A549 (cell line): ENCODE measurements around the gene VGF. TPM values are rescaled to one million over a fixed set of nuclear protein-coding genes. Genes with fewer than 3 reads are reported as not detected.
A peak's percentile ranks its signal among the peaks of the same experiment; 100 is the strongest.

Source experiments
- ATAC-seq, 2 experiments: fragments of 200-7000 bp in 1 of 2; fragments of >200 bp in 1 of 2; cut with Nextera tagmentation in 1 of 2; cut with Tn5 transposase in 1 of 2; 3 replicates each; pipeline versions ENCODE4 v1.8.0 to v1.9.1; 2018 to 2020; ENCODE audit warnings: mild to moderate bottlenecking in 1 of 2, moderate library complexity in 1 of 2
- CTCF ChIA-PET: fragments of 300-600 bp; sonication (Branson Sonifier 250); formaldehyde crosslinking; extraction: SDS; loops from one replicate; lab custom pipeline; 2021; ENCODE audit warnings: antibody characterized with exemption, inconsistent platforms; lab: Yijun Ruan, JAX
- POLR2A ChIA-PET: fragments of 350-600 bp; formaldehyde crosslinking; extraction: SDS; loops from one replicate; lab custom pipeline; 2021; ENCODE audit warnings: antibody characterized with exemption, inconsistent platforms; lab: Yijun Ruan, JAX
- DNase-seq, 2 experiments: peaks; one replicate each; pipeline versions ENCODE4 v3.0.0 to v3.0.0-alpha.2; 2011 to 2016; ENCODE audit warnings: low read depth in 1 of 2, low spot score in 1 of 2
- FAIRE-seq: peaks from 2 replicates; lab custom pipeline; 2011; peaks lifted over from hg19 to GRCh38; lab: Jason Lieb, UNC
- H3K27ac ChIP-seq, 2 experiments: fragments of >200 bp; sonication (Bioruptor Twin); formaldehyde crosslinking; 3 replicates each; pipeline ENCODE4 v1.5.1; 2016 to 2017
- H3K4me1 ChIP-seq: fragments of >200 bp; sonication (Bioruptor Twin); formaldehyde crosslinking; 3 replicates; pipeline ENCODE4 v1.6.1; 2016
- H3K4me2 ChIP-seq: fragments of >200 bp; sonication (Bioruptor Twin); formaldehyde crosslinking; 3 replicates; pipeline ENCODE4 v1.6.1; 2016
- H3K4me3 ChIP-seq: fragments of >200 bp; sonication (Bioruptor Twin); formaldehyde crosslinking; 3 replicates; pipeline ENCODE4 v1.5.1; 2016
- H3K9me3 ChIP-seq: fragments of >200 bp; sonication (Bioruptor Twin); formaldehyde crosslinking; 3 replicates; pipeline ENCODE4 v1.6.1; 2016
- CEBPB ChIP-seq, 2 experiments: fragments of >200 bp in 1 of 2; sonication (Bioruptor Twin) in 1 of 2; formaldehyde crosslinking in 1 of 2; IDR thresholded peaks; 2 replicates each; pipeline ENCODE4 v1.6.1; 2012 to 2016
- CHD2 ChIP-seq: fragments of 150-350 bp; IDR thresholded peaks from 2 replicates; pipeline ENCODE4 v1.6.1; 2014; ENCODE audit warnings: low read length; ENCODE audit not compliant: partially characterized antibody
- EHMT2 ChIP-seq: fragments of 200-600 bp; sonication (generic); IDR thresholded peaks from 2 replicates; pipeline ENCODE4 v1.6.1; 2016; ENCODE audit warnings: antibody characterized with exemption, low read depth, mild to moderate bottlenecking, moderate library complexity
- ELK1 ChIP-seq: fragments of 150-350 bp; IDR thresholded peaks from 2 replicates; pipeline ENCODE4 v1.6.1; 2014; ENCODE audit warnings: low read depth, mild to moderate bottlenecking, low read length
- EP300 ChIP-seq, 2 experiments: fragments of >200 bp; sonication (Bioruptor Twin); formaldehyde crosslinking; IDR thresholded peaks; 2 replicates in 1 of 2; 3 replicates in 1 of 2; pipeline ENCODE4 v1.6.1; 2016 to 2017
- FOSB ChIP-seq: fragments of 250-450 bp; sonication (Bioruptor Pico); IDR thresholded peaks from 2 replicates; pipeline ENCODE4 v1.5.0; 2020; ENCODE audit warnings: mild to moderate bottlenecking, moderate library complexity
- HOXA7 ChIP-seq: fragments of 250-450 bp; sonication (Bioruptor Pico); IDR thresholded peaks from 2 replicates; pipeline ENCODE4 v1.5.0; 2020; ENCODE audit warnings: mild to moderate bottlenecking, moderate library complexity
- HOXB13 ChIP-seq: fragments of 250-450 bp; sonication (Bioruptor Pico); IDR thresholded peaks from 2 replicates; pipeline ENCODE4 v1.5.0; 2020; ENCODE audit warnings: low read depth, mild to moderate bottlenecking, moderate library complexity
- JUN ChIP-seq, 2 experiments: fragments of >200 bp; sonication (Bioruptor Twin); formaldehyde crosslinking; IDR thresholded peaks; 2 replicates in 1 of 2; 3 replicates in 1 of 2; pipeline ENCODE4 v1.6.1; 2016 to 2017
- KDM1A ChIP-seq: fragments of 200-600 bp; sonication (generic); IDR thresholded peaks from 2 replicates; pipeline ENCODE4 v1.6.1; 2016; ENCODE audit warnings: low read depth, mild to moderate bottlenecking
- KDM5A ChIP-seq: fragments of 200-600 bp; sonication (generic); IDR thresholded peaks from 2 replicates; pipeline ENCODE4 v1.6.1; 2016; ENCODE audit warnings: antibody characterized with exemption, mild to moderate bottlenecking
- PBX3 ChIP-seq: IDR thresholded peaks from 2 replicates; pipeline ENCODE4 v1.6.1; 2012
- POLR2AphosphoS2 ChIP-seq: conservative IDR thresholded peaks from 2 replicates; pipeline ENCODE4 v1.6.1; 2012; ENCODE audit warnings: low read length, improper control_type of control experiment, inconsistent platforms
- SREBF2 ChIP-seq: fragments of 450-650 bp; IDR thresholded peaks from 2 replicates; pipeline ENCODE4 v1.6.1; 2014; ENCODE audit warnings: mild to moderate bottlenecking, moderate library complexity
- TFCP2L1 ChIP-seq: fragments of 250-450 bp; sonication (Bioruptor Pico); IDR thresholded peaks from 2 replicates; pipeline ENCODE4 v1.5.0; 2021; ENCODE audit warnings: mild to moderate bottlenecking
- TP53 ChIP-seq: fragments of 250-450 bp; sonication (Bioruptor Pico); IDR thresholded peaks from 2 replicates; pipeline ENCODE4 v1.5.0; 2021; ENCODE audit warnings: mild to moderate bottlenecking, moderate library complexity
- WGBS: methylation state at CpG from one replicate; pipeline ENCODE4 v1.1.6; 2017; ENCODE audit errors: missing lambda C conversion rate; 5-methylcytosine and 5-hydroxymethylcytosine counted together
- polyA plus RNA-seq, 4 experiments: library from polyadenylated mRNA; depleted of rRNA in 3 of 4; stranded (reverse); fragments of >200 nt; fragmentation: RNase III in 1 of 4; extraction: RNeasy Plus Mini Kit Qiagen cat#74134 plus additional on column Dnase treatment in 1 of 4; gene quantifications; 2 replicates in 3 of 4; 3 replicates in 1 of 4; pipeline ENCODE4 v1.2.3, GENCODE V29; 2011 to 2017
- TF ChIP-seq, protein P1 (sequence below): fragments of 250-450 bp; sonication (Bioruptor Pico); IDR thresholded peaks from 2 replicates; pipeline ENCODE4 v1.5.0; 2021; ENCODE audit warnings: mild to moderate bottlenecking, moderate library complexity, borderline replicate concordance
- TF ChIP-seq, protein P2 (sequence below): fragments of 450-650 bp; IDR thresholded peaks from 2 replicates; pipeline ENCODE4 v1.6.1; 2014; ENCODE audit warnings: antibody characterized with exemption

The VGF gene
- polyA plus RNA-seq, 2 of the 4 experiments (the other 2 are of a cell fraction) = 0.16 to 2.7 TPM

GRCh38 chr7:101137651-101138212 lies 27.6 kb downstream of the VGF start:
- ATAC-seq (peak; percentile 5 to 7; a peak in 4 of 6 replicates), FAIRE-seq (no peak), DNase-seq (no peak)
- H3K9me3 ChIP-seq = no peaks in the 10 kb centered on the region
- H3K4me3 ChIP-seq = peak overlapping the region; percentile 3; the same call in 1 of the 3 replicates
- no peak for TF ChIP-seq ELK1
- TF ChIP-seq CHD2 = no peak
- no peak for TF ChIP-seq EP300 (IDR thresholded peaks at IDR 0.05)
- no peak for TF ChIP-seq KDM5A
- no peak for TF ChIP-seq CEBPB (IDR thresholded peaks at IDR 0.05)
- peak; percentile 37; the same call in 1 of the 2 replicates for TF ChIP-seq POLR2AphosphoS2
- TF ChIP-seq, protein P1, sequence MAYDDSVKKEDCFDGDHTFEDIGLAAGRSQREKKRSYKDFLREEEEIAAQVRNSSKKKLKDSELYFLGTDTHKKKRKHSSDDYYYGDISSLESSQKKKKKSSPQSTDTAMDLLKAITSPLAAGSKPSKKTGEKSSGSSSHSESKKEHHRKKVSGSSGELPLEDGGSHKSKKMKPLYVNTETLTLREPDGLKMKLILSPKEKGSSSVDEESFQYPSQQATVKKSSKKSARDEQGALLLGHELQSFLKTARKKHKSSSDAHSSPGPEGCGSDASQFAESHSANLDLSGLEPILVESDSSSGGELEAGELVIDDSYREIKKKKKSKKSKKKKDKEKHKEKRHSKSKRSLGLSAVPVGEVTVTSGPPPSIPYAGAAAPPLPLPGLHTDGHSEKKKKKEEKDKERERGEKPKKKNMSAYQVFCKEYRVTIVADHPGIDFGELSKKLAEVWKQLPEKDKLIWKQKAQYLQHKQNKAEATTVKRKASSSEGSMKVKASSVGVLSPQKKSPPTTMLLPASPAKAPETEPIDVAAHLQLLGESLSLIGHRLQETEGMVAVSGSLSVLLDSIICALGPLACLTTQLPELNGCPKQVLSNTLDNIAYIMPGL = no peak
- no peak for TF ChIP-seq HOXB13
- TF ChIP-seq EHMT2 = no peak
- no peak for TF ChIP-seq FOSB
- TF ChIP-seq, protein P2, sequence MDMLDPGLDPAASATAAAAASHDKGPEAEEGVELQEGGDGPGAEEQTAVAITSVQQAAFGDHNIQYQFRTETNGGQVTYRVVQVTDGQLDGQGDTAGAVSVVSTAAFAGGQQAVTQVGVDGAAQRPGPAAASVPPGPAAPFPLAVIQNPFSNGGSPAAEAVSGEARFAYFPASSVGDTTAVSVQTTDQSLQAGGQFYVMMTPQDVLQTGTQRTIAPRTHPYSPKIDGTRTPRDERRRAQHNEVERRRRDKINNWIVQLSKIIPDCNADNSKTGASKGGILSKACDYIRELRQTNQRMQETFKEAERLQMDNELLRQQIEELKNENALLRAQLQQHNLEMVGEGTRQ = 0 out of 2 replicates have a peak, but pooled peaks have one; percentile 32
- no peak for TF ChIP-seq JUN (IDR thresholded peaks at IDR 0.05)
- WGBS = 56% methylated on average over 9 of the region's 9 CpGs
- peak overlapping the region; percentile 79 to 88 for H3K27ac ChIP-seq
- peak overlapping the region; percentile 69 for H3K4me2 ChIP-seq
- ChIA-PET POLR2A (interaction anchor here (2.7 to 3.2 kb wide), 2 partner anchors 10 to 38 kb away, joined by 10 to 24 read pairs; partner anchors contain the start of gene SERPINE1), CTCF (interaction anchor here (0.8 to 32.8 kb wide), 14 partner anchors 8 to 248 kb away, joined by 3 to 600 read pairs (median 6); partner anchors contain the start of genes AP1S1, SERPINE1, TRIM56 and VGF)
- peaks cover 63% of the 10 kb centered on the region for H3K4me1 ChIP-seq

GRCh38 chr7:101134399-101134980 lies 30.9 kb downstream of the VGF start:
- 0 out of 2 replicates have a peak, but pooled peaks have one; percentile 27 for TF ChIP-seq PBX3
- TF ChIP-seq SREBF2 = no peak
- TF ChIP-seq TP53 (CRISPR knock-in tag) = no peak
- peak; percentile 88 for TF ChIP-seq POLR2AphosphoS2
- 0 out of 2 replicates have a peak, but pooled peaks have one; percentile 39 for TF ChIP-seq FOSB
- no peak for TF ChIP-seq KDM1A
- TF ChIP-seq HOXA7 (CRISPR knock-in tag) = 0 out of 2 replicates have a peak, but pooled peaks have one; percentile 68
- TF ChIP-seq TFCP2L1 (CRISPR knock-in tag) = 0 out of 2 replicates have a peak, but pooled peaks have one; percentile 68
- Histone ChIP-seq H3K27ac (peak overlapping the region; percentile 0 to 63; a peak in 4 of 6 replicates), H3K9me3 (no peaks in the 10 kb centered on the region), H3K4me1 (peaks cover 88% of the 10 kb centered on the region), H3K4me3 (no peak overlapping the region), H3K4me2 (peak overlapping the region; percentile 53)
- ATAC-seq = no peak
- WGBS = 81% methylated on average over 6 of the region's 6 CpGs
- FAIRE-seq = no peak
- ChIA-PET POLR2A (interaction anchor here (0.7 kb wide), 1 partner anchor 21 kb away, joined by 4 read pairs; no protein-coding TSS in a partner anchor), CTCF (interaction anchor here (0.6 to 32.8 kb wide), 12 partner anchors 9 to 240 kb away, joined by 3 to 600 read pairs (median 6); partner anchors contain the start of genes ACHE and SERPINE1)
- no peak for DNase-seq
